Spleen (tissue), 7 donors: ENCODE results near the gene ARID5A.

Experiments
- CTCF ChIP-seq, 11 experiments: fragments of 200-600 bp in 7 of 11; fragments of 450-650 bp in 4 of 11; sonication (generic) in 4 of 11; IDR thresholded peaks in 8 of 11; conservative IDR thresholded peaks in 3 of 11; 1 replicate in 7 of 11; 2 replicates in 4 of 11; pipeline versions ENCODE4 v1.4.0 to v1.8.0; 2016 to 2021; ENCODE audit warnings: antibody characterized with exemption in 11 of 11, inconsistent platforms in 4 of 11, mild to moderate bottlenecking in 1 of 11
- POLR2AphosphoS5 ChIP-seq, 3 donors: sonication (generic); formaldehyde crosslinking; IDR thresholded peaks; one replicate each; pipeline ENCODE4 v1.5.1; 2017; ENCODE audit warnings: antibody characterized with exemption in 3 of 3
- donor health status: DM: no; HTN: no; CAD: no; lungs with moderate emphysema.
- donor health status: DM: no; HTN: no; CAD: no.
- donor health status: DM: no; HTN: no; CAD: no.

- no peak for TF ChIP-seq CTCF (IDR thresholded peaks at IDR 0.05 in 8 of 11, conservative IDR thresholded peaks at IDR 0.05 in 3 of 11)
- peak in 2 of 3 donors; percentile 30 to 31 for TF ChIP-seq POLR2AphosphoS5 (IDR thresholded peaks at IDR 0.05)
Observed at GRCh38 chr2:96528006-96528699, 8.4 kb upstream of the ARID5A start.
